NCI-H1105 (cell line): Measurements from ENCODE around the gene MPP1.
"Not testable (repeated sequence)": the region's sequence is repeated elsewhere in the genome, so short reads cannot be mapped to it uniquely, and the experiment has no call there.

Experiments used
- DNase-seq: peaks from one replicate; lab custom pipeline; 2025; lab: John Stamatoyannopoulos, UW

Gene MPP1

DNA sequence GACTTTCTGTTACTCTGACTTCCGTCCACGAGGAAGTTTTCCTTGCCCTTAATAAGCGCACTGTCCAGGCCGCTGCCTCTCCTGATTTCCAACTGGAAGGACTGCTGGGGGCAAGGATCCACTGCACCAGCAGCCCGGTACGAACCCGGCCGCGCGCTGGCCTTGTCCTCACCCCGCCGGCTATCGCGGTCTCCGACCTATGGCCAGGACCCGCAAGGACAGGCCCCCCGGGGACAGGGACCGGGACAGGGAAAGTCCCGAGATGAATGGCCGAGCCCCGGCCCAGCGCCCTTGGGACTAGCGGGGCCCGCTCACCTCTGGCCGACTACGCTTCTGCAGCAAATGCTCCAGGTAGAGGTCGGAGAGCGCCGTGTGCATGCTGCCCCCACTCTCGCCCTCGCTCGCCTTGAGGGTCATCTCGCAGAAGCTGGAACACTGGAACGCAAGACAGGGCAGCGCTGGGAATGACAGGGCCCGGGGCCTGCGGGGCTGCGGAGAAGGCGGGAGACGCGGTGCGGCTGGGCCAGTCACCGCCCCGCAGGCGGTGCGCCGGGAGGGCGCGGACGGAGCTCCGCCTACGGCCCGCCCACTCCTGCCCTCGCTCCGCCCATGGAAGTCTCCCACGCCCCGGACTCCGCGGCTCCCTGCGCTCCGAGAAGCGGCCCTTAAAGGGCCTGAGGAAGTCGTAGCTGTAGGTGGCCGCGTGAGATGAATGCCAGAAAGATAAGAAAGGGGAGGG is at the start of gene MPP1:
Gene MPP1 (minus strand): TSS at position 529 of the 739 bp plus-strand sequence. CDS start 112 bp downstream, at position 417.
- DNase-seq = peak; percentile 65

DNA sequence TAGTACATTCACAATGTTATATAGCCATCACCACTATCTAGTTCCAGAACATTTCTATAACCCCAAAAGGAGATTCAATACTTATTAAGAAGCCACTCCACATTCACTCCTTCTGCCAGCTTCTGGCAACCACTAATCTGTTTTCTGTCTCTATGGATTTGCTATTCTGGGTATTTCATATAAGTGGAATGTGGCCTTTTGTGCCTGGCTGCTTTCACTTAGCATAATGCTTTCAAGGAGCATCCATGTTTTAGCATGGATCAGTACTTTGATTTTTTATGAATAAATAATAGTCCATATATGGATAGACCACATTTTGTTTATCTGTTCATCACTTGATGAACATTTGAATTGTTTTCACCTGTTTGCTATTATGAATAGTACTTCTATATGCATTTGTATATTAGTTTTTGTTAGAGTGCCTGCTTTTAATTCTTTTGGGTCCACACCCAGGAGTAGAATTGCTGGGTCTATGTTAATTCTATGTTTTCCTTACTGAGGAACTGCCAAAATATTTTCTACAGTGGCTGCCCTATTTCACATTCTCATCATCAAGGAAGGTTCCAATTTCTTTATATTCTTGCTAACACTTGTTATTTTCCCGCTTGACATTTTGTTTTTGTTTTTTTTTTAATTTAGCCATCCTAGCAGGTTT is 45.8 kb upstream of the MPP1 start:
- DNase-seq = no peak

DNA sequence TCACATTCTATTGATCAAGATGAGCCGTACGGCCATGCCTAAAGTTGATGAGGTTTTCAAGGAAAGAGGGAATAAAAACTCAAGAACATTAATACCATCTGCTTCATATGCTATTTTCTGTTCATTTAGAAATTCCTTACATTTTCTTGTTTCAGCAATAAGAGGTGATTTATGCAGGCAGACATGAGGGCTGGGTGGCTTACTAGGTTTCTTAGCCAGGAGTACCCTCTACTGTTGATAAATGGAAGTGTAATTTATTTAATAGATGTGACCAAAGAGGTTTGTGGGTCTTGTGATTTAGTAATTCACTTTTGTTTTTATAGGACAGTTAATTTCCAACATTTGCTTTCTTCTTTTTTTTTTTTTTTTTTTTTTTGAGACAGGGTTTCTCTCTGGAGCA is 35.6 kb upstream of the MPP1 start:
- DNase-seq = peak; percentile 46

DNA sequence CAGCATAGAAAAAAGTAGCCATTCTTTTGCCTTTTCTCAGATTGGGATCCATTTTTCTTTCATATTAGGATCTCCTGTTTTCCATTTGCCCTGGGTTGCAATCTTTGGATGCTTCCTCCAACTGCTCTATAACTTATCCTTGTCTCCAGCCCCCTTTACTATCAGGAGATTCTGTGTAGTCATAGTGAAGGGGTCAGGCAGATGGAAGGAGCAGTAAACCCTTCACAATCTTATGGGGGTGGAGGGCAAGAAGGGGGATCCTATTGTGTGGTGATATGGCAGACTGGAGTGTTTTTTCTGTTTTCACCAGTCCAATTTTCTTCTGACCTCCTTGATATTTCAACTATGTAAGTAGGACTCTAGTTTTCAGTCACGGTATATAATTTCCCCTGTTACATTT is 30.9 kb upstream of the MPP1 start:
- DNase-seq = no peak

DNA sequence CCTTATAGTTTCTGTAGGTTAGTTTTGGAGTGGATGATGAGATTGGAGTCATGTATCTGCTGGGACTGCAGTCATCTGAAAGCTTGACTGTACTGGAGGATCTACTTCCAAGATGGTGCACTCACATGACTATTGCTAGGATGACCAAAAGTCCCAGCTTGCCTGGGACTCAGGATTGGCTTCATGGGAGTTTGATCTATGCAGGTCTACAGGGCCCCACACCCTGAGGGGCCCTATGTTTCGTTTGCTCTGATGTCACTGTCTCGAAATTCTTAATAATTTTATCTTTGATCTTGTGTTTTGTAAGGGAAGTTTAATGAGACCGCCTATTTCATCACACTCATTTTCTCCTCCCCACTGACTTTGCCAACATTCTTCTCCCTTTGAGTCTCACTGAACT is 29.3 kb upstream of the MPP1 start, which contains the start of gene SMIM9:
Gene SMIM9 (minus strand): TSS at position 101 of the 400 bp plus-strand sequence. CDS start 3,806 bp downstream, outside the sequence.
- DNase-seq = no peak

- DNase-seq = no peak
Observed at GRCh38 chrX:154833746-154834274, 28.5 kb upstream of the MPP1 start.

DNA sequence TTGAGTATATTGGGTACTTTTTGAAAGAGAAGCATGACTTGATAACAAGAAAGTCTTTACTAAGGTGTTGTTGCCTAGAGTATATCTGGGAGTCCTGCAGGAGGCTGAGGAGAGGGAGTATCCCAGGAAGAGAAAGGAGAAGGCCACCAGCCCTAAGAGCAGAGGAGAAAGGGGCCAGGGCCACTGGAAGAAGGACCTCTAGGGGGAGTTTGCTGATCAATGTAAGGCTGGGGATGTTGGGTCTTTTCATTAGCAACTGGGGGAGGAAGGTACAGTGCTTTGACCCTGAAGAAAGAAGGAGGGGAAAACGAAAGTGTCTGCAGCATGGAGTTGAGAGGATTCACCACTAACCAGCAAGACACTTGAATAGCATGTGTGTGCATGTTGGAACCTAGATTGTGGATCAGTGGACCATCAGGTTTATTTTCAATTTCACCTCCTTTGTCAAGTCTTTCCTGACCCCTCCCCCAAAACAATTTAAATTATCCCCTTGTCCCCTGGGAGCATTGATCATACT is 24.7 kb upstream of the MPP1 start:
- DNase-seq = no peak

- no peak for DNase-seq
Observed at GRCh38 chrX:154829134-154829533, 23.8 kb upstream of the MPP1 start.

DNA sequence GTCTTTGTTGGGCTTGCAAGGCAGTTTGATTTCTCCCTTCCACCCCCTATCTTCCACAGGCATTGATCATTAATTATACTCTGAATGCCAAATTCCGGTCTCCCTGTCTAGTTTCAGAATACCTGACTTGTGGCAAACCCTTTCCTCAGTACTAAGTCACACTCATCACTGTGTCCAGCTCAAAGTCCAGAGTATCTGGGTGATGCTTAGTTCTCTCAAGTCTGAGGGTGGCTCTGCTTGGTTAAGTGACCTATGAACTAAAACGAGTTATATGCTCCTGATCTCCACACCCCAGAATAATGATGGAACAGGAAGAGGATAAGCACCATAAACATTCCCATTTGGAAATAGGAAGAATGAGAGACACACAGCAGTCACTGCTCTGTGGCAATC is 22.7 kb upstream of the MPP1 start:
- DNase-seq = no peak

GRCh38 chrX:154827194-154828015 is 22.1 kb upstream of the MPP1 start:
- DNase-seq = no peak

- DNase-seq = not testable (repeated sequence)
Observed at GRCh38 chrX:154825586-154825985, 20.3 kb upstream of the MPP1 start.

DNA sequence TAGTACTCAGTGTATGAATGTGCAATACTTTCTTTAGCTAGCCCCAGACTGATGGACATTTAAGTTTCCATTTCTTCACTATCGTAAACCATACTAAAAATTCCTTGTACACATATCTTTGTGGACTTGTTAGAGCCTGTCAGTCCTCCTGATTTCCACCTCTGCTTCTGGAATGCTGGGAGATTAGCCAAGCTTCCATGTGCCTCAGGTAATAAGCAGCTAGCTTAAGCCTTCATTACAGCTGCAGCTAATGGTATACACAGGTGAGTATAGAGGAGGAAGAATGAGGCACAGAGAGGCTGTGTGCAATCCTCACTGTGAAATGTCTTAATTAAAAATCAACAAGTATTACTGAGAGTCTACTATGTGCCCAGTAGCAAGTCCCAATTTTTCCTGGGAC is 19.4 kb upstream of the MPP1 start:
- no peak for DNase-seq

GRCh38 chrX:154822029-154822428 is 16.7 kb upstream of the MPP1 start:
- no peak for DNase-seq

- no peak for DNase-seq
Observed at GRCh38 chrX:154821523-154821922, 16.2 kb upstream of the MPP1 start.

DNA sequence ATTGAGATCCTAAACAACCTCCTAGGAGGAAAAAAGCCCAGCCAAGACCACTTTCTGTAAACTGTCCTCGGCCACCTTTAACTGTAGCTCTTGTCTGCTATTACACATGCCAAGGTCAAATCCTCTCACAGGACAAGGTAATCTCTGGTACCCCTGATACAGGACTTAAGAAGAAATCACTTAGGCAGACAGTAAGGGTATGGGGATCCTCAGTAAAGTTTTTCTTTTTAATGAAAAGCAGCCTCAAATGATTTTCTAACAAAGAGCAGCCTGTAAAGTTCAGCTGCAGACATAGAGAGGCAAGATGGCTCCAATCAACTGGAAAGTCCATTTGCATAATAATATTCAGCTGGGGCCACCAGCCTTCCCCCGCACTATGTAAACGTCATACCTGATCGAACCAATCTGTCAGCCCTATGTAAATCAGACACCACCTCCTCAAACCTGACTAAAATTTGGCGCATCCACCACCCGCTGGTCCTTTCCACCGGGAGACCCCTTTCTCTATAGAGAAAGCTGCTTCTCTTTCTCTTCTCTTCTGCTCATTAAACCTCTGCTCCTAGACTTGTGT is 14.6 kb upstream of the MPP1 start:
- no peak for DNase-seq

DNA sequence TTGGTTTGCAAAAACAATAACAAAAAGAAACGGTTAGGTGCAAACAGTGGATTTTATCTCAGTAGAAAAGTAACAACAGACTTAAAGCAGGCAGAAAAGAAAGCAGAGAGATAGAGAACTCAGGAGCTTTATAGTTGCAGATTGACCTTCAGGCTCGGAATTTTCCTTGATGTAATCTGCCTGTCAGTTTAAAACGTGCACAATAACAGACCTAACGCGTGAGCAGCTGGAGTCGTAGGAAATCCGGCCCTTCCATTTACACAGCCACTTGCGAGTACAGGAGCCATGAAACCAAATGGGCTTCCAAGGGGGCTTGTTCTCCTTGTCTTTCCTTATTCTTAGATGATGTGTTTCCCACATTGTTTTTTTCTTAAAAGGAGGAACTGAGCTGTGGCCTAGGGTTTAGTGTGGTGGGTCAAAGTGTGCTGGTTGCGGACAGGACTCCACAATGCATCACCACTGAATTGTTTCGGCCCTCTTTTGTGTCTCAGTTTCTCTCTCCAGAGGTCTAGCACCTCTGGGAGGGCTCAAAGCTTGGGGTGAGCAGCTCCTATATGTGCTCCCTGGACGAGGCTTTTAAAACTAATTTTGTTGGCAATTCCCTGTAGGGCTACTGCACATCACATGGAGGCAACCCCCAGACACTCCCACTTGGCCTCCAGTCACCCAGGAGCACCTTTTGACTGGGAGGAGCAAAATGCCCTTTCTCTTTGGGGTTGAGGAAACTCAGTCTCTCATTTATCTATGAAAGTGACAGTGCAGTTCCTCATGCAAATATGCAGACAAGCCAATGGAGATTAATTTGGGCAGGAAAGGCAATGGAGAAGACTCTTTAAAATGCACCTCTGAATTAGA is 13.9 kb upstream of the MPP1 start:
- no peak for DNase-seq

DNA sequence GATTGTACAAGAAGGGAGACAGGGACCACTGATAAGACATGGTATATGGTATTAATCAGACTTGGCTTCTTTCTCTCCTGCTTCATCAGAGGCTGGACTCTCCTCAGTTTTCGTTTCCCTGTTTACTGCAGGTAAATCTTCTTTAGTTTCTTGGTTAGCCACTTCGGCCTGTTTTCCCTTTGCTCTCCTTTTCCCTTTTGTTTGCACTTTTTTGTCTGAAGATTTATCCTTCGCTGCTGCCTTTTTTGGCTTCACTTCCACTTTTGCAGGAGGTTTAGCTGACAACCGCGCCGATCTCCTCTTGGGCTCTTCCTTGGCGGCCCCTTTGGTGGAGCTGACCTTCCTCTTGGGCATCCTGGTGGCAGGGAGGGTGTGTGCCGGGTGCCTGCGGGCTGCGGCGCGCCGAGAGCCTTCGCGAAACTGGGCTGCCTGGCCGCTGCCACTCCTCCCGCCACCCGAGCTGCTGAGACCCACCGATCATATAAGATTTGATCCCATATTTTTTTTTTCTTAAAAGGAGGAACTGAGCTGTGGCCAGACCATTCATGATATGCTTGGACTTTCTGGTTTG is 11.8 kb upstream of the MPP1 start:
- not testable (repeated sequence) for DNase-seq

GRCh38 chrX:154816326-154816898 is 11.1 kb upstream of the MPP1 start:
- not testable (repeated sequence) for DNase-seq

DNA sequence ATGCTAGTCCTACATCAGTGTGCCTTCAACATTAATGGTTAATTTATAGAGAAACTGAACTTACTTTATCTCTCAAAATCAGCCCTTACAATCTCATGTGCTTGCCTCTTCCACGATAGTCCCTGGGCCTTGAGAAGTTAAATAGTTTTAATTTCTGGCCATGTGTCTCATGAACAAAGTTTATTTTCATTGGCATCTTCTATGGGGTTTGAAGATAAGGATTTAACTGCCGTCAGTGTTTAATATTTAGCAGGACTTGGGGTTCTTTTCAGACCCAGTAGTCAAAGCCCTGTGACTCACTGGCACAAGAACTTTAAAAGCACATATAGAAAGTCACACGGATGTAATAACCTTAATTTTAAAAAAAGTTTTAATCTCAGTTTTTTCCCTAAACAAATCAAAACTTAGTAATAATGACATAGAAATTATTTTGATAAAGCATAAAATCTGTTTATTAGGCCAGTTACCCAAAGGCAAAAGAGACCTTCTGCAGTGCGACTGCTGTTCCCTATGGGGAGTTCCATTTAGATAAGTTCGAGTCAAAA is 10.1 kb upstream of the MPP1 start:
- DNase-seq = no peak

GRCh38 chrX:154813801-154814200 is 8.5 kb upstream of the MPP1 start:
- no peak for DNase-seq
